Activated T-helper 1 cell treated with anti-CD3 and anti-CD28 coated beads, Interleukin-2, amount 50 U/mL, for 16 hours (primary cell): ENCODE measurements around the gene RPAP3.
A peak's percentile ranks its signal among the peaks of the same experiment; 100 is the strongest.

Experiments
- DNase-seq, 2 donors: peaks; one replicate each; pipeline ENCODE4 v3.0.0-alpha.2; 2020; ENCODE audit warnings: low read depth in 1 of 2, low spot score in 1 of 2

Gene RPAP3

DNA sequence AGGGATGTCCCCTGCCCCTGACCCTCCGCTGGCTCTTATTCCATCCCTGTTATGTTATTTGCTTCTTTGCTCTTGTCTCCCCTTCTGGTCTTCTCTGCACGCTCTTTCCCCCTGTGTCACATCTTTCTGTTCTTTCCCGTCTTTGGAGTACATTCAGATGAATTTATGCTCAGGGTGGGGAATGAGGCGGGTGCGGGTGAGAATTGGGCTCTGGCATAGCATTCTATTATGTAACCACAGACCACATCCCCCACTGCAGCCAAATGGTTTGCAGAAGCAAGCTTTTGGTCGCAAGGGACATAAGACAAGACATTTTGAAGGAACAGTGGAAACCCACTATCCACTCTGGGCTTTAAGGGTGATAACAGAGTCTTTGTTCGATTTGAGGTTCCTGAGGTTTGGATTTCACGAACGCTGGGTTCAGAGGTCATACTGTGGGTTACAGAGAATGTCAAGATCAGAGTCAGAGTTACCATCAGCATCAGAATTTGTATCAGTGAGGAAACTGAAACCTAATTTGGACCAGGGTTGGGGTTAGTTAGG lies 15.7 kb upstream of the RPAP3 start:
- DNase-seq, result no peak

DNA sequence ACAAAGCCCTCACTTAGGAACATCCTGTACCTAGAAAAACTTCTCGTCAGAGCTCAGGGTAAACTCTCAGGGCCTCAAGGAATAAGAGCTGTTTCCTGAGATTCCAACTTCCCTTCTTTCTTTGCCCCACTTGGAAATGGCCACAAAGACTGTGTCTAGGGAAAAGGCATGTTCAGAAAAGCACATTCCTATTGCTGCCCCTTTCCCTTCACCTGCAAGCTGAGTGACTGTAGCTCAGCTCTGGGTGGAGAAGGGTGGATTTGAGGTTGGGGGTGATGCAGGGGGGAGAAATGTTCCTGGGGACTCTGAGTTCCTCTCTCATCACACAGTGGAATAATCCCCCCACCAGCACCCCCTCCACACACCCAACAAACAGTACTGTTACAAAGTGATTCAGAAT lies 12.7 kb upstream of the RPAP3 start:
- no peak for DNase-seq

DNA sequence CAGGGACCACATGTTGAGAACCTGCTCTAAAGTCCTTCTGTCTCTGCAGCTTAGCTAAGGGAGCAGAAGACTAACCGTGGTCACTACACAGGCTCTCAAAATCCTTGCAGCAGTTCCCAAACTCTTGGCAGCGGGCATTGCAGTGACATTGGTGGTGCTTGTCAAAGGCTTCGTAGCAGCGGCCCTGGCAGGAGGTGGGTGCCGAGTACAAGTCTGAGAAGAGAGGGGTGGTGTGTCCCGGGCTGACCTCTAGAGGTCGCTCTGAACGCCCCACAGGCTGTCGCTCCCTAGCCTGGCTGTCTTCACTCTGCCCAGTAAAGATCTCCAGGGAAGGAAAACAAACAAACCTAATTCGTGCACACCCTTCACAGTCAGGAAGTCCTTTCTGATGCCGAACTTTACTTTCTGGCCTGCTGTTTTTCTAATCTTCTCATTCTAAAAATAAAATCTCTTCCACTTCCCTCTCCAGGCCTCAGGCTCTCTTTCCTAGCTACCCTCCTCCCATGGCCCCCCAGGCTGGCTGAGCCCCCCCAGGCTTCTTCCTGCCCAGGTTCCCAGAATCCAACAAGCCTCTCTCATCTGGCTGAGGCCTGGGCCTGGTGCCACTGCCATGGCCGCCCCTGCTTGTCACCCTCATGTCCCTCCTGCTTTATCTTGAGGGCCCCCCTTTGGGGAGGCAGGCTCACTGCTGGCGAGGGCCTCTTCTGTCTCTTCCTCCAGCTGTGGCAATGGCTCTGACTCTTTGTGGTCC lies 11.8 kb upstream of the RPAP3 start:
- DNase-seq, result peak in 1 of 2 donors; percentile 19

DNA sequence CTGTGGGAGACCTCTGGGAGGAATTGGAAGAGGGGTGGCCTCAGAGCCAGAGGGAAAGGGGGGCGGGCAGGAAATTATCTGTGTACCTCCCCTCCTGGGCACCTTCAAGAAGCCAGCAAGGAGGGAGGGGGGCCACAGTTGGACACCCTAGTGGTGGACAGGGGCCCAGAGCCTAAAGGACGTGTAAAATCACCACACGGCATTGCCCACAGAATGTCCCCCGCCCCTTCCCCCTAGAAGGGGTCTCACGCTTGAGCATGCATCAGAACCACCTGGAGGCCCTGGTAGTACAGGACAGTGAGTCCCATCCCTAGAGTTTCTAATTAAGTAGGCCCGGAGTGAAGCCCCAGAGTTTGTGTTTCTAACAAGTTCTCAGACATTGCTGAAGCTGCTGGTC lies 11.2 kb upstream of the RPAP3 start:
- no peak for DNase-seq

DNA sequence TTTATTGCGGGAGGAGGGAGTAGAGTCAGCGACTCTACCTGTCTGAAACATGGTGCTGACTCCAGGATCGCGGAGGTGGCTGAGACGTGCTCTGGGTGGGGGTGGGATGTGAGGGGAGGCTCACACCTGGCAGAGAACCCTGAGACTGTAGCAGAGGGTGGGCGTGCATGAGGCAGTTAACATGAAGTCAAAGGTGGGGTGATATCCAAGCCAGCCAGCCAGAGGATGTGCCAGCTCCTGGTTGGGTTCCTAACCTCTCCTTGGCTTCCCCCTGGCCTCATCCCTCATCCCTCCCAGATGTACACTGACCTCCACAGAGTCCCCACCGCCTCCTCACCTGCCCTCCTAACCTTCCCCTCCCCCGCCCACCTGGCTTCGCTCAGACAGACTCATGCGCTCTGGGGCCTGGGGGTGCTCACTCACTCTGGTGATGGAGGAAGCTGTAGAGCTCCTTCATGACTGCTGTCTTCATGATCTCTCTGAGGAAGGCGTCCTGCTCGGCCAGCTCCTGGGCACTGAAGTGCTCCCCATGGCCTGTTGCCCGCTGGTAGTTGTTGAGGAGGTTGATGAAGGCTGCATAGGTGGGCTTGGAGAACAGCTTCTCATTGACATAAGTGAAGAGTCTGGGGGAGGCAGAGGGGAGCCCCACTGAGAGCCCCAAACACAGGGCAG lies 10.2 kb upstream of the RPAP3 start:
- no peak for DNase-seq

DNA sequence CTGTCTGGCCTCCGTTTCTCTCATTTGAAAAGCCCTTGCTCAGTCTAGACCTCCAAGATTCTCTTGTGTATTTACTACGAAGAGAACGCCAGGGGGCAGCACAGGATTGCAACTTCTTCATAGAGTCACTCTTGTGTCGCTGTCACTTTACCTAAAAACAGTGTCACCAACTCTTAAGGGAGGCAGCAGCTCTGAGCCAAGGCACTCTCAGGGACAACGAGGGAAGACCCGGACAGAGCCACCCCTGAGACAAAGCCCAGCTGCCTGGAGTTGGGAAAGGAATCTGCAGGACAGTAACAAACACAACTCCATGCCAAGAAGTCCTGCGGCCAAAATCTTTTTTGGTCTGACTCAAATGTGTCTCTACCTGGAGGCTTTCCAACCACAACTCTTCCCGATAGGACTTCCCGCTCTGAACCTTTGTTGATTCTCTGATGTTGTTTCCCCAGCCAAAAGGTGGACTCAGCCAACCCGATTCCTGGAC lies 9.6 kb upstream of the RPAP3 start:
- DNase-seq, result peak; percentile 61 to 64

DNA sequence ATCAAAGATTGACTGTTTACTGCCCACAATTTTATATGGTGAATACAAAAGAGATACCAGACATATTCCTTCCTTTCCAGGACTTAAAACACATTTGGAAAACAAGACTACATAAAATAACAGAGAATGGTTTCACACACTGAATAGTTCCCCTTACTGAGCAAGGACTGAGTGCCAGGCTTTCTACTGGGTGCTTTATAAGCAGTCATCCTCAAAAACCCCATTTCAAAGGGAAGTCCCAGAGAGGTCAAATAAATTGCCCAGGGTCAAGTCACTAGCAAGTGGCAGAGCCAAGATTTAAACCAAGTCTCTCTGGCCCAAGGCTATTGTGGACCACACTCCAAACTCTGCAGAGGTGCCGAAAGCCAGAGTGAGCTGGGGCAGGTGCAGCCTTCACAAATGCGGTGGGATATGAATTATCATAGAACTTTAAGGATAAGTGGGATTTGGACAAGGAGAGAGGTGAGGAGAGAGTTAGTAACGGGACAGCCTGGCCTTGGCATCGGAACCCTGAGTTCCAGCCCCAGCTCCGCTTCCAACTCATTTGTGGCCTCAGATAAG lies 9.1 kb upstream of the RPAP3 start:
- no peak for DNase-seq

DNA sequence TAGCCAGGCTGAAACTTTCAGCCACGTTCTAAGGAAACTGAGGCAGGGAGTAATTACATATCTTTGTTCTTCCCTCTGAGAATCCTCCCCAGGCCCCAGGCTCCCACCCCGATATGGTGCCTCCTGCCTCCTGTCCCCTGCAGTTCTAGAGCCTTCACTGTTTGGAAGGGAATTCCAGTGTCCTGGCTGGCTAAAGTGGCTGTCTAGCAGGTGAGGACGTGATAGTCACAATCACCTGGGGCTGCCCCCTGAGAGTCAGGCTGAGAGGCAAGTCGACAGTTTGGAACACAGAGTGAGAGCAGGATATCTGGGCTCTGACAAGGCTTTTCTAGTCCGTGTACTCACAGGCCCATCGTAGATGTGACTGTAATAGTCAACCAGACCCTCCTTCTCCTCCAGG lies 6.3 kb upstream of the RPAP3 start:
- no peak for DNase-seq

DNA sequence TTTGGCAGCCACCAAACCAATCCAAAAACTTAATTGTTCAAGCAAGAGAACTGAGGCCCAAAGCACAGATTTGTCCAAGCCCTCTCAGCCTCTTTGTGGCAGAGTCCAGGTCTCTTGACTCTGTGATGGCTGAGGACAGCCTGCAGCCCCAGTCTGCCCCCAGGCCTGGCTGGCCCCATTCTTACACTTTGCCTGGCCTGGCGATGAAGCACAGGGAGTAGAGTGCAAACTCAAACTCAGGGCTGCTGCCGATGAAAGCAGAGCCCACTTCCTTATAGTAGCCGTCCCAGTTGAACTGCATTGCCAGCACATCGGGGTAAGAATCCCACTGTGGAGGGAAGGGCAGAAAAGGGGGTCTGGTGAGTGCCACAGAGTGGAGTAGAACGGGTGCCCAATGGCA lies 5.6 kb upstream of the RPAP3 start:
- no peak for DNase-seq

DNA sequence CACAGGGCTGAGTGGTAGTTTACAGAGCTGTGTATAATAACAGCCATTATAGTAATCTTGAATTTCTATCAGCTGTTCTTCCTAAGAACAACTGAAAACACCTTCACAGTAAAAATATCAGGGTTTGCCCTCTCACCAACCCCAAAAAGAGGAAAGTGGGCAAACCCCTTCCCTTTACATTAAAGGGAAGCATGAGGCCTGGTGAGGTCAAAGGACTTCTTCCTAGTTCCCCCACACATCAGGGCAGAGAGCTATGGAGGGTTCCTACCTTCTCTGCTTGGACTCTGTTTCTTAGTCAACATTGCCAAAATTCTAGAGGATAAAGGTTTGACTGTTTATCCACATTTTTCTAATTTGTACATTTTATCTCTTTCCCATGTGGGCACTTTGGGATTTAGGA lies 4.4 kb upstream of the RPAP3 start:
- DNase-seq, result no peak

DNA sequence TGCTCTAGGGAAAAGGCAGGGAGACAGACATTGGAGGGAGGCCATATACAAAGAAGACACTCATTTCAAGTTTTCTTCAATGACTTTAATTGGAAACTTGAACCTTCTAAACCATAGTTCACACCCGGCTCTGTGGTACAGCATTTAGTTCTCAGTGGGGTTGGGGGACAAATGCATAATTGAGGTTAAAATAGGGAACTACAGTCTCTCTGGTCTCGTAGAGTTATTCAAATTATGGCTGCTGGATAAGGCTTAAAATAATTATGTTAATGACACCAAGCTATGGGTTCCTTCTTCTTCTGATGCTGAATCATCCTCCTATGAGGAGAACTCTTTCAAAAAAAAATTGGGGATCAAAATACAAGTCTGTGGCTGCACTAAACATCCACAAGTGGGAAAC lies 3.8 kb upstream of the RPAP3 start:
- DNase-seq, result no peak

DNA sequence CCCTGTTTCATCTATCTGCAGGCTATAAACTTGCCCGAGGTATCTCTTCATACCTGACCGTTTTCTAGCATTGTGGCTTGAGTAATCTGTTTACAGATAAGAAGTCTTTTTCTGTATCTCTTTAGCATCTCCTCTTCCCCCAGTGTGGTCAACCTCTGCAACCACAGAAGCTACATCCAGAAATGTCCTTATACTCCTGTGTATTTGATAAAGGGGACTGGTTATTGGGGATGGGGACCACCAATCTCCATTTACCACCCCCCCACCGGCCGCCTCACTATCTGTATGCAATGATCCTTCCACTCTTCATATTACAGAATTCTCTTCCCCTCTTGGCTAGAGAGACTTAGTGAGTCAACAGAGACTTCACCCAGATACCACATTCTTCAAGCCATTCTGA lies 3.4 kb upstream of the RPAP3 start:
- no peak for DNase-seq

DNA sequence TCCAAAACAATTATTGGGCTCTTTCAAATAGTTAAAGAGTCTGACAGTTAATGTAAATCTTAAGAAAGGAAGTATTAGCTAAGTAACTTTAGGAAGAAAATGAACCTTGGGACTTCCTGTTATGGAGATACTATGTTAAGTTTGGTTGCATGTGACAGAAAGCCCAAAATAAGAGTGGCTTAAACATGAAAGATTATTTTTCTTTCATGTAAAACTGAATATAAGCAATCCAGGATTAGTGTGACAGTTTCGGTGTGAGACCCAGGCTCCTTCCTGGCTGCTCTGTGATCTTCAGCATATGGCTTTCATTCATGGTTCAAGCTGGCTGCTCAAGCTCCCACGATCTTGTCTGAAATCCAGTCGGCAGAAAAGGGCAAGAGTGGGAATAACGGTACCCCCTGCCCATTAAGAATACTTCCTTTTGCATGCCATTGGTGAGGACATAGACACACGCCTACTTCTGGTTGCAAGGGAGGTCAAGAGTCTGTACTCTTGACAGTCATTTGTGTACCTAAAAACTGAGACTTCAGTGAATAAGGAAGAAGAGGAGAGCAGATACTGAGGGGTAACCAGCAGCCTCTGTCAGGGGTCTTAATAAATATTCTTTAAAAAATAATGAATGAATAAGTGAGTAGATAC lies 2.2 kb upstream of the RPAP3 start:
- DNase-seq, result no peak

DNA sequence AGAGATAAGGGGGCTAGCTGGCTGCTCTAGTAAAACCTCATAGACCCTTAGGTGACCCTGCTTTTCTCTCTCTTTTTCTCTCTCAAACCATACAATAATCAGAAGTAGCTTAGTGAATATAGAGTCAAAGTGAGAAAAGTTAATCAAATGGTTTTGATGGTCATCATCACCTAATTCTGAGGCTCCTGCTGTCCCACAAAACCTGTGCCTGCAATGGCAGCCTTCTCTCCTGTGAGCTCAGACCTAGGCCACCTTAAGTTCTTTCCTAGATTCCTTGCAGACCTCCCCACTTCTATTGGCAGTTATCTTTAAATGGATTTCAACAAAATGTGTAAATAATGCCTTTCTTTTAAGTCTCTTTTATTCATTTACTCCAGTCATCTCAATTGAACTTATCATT lies 1.5 kb upstream of the RPAP3 start:
- DNase-seq, result no peak

DNA sequence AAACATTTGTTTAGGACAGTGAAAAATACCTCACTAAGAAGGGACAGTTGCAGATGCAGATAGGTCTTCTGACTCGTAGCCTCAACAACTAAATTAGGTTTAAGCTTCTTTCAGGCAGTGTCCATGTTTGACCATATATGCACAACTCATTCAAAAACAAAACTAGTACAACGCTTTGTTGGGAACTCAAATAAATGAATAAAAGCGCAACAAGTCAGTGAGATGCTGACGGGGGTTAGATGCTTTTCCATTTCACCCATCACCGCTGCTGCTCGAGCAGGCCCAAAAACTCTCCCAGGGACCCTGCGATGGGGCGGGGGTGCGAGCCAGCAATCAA lies 633 bp downstream of the RPAP3 start:
- DNase-seq, result no peak

DNA sequence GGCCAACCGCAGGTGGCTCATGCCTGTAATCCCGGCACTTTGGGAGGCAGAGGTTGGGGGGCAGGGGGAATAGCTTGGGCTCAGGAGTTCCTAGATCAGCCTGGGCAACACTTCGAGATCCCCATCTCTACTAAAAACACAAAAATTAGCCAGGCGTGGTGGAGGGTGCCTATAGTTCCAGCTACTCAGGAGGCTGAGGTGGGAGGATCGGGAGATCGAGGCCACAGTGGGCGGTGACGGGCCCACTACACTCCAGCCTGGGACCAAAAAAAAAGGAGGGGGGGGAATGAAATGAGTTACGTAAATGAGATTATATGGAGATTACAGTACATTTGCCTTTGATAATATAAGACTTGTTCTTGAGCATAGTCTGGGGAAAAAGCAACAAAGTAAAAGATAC lies 1.1 kb downstream of the RPAP3 start:
- no peak for DNase-seq

DNA sequence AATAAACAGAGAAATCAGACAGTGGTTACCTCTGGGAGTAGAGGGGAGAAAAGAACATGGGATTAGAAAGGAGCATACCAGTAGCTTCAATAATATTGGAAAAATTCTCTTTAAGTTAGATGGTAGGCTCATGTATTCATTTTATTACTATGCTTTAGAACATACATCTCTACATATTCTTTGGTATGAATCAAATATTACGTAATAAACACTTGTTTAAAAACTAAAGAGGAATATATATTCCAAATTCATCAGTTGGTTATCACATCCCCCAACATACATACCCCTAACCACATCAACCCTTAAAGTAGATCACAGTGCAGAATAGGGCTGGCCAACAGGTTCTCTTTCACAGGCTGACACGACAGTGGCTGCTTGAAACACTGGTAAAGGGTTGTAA lies 5.6 kb downstream of the RPAP3 start:
- no peak for DNase-seq

DNA sequence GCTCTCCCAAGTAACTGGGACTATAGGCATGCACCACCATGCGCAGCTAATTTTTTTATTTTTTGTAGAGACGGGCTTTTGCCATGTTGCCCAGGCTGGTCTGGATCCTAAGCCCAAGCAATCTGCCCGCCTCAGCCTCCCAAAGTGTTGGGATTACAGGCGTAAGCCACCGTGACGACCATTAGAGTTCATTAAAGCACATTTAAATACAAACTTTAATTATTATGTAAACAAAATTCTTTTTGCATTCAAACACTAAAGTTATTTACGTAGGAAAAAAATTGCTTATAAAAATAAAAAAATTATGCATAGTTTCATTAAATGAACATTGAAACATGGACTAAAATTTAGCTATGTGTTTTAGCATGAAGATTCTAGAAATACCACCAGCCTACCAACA lies 7.2 kb downstream of the RPAP3 start:
- no peak for DNase-seq

DNA sequence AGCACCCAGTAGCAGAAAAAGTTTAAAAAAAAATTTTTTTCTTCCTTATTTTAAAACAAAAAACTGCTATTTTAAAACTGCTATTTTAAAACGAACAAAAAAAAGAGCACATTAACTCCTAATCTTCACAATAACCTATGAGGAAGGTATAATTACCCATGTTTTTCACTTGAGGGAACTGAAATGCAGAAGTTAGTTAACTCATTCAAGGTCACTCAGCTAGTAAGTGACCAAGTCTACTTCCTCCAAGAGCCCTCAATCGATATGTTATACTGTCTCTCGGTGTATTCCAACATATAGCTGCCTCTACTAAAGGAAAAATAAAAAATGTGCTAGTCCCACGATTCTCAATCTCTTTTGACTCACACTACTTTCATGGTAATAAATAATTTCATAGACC lies 7.8 kb downstream of the RPAP3 start:
- DNase-seq, result no peak

DNA sequence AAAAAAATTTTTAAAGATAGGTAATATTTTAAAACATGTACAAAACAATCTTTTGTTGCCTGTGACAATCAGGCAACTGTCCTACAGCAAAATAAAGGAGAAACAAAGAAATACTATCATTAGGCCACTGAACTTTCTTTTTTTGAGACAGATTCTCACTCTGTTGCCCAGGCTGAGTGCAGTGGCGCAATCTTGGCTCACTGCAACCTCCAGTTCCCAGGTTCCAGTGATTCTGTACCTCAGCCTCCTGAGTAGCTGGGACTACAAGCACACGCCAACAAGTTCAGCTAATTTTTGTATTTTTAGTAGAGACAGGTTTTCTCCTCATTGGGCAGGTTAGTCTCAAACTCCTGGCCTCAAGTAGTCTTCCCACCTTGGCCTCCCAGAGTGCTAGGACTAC lies 16.6 kb downstream of the RPAP3 start:
- no peak for DNase-seq

DNA sequence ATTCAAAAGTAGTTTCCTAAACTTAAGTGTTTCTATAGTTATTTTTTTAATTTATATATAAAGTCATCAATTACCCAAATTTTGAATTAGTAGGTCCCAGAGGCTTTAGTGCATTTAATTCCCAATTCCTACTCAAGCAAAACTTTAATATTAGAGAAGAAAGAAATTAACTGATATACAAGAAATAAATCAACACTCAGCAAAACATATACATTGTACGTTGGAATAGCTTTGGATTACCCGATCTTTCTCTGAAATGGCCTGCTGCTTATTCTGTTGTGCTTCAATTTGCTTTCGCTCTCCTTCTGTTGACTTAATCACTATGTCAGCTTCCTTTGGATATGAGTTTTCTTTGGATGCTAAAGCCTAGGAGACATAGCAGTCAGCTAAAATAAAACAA lies 18.2 kb downstream of the RPAP3 start:
- no peak for DNase-seq

DNA sequence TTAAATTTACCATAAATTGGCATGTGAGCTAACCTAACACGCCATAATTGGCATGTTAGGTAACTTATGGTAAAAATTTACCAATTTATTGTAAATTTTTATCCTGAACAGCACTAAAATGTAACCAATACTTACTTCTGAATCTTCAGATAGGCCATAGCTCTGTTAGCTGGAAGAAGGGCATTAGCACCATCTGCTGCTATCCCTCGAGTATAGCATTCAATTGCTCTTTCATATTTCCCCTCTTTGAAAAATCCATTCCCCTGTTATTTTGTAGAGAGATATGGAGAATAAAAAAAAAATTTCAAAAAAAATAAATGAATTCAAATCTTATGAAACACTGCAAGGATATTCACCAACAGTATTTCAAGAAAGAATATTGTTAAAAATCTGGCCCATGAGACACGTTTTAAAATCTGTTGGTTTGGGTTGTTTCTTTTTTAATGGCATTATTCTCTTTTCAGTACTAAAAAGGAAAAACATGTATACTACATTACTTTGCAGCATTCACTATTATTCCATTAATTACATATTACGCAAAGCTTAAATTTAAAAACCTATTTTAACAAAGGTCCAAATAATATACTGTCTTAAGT lies 19.1 kb downstream of the RPAP3 start:
- no peak for DNase-seq
